Brain microvascular endothelial cell (primary cell): ENCODE results near the gene FOXA3.
A peak's percentile ranks its signal among the peaks of the same experiment; 100 is the strongest.

Experiments
- DNase-seq: peaks from one replicate; pipeline ENCODE4 v3.0.0-alpha.2; 2020
- H3K27ac ChIP-seq: fragments of 250-450 bp; sonication (Bioruptor Pico); 2 replicates; pipeline ENCODE4 v1.5.1; 2020; ENCODE audit warnings: mild to moderate bottlenecking, moderate library complexity
- H3K27me3 ChIP-seq: fragments of 250-450 bp; sonication (Bioruptor Pico); replicated peaks from 2 replicates; pipeline ENCODE4 v1.5.1; 2020; ENCODE audit warnings: mild to moderate bottlenecking
- H3K36me3 ChIP-seq: fragments of 250-450 bp; sonication (Bioruptor Pico); replicated peaks from 2 replicates; pipeline ENCODE4 v1.5.1; 2020; ENCODE audit warnings: mild to moderate bottlenecking
- H3K4me3 ChIP-seq: 2 replicates; pipeline ENCODE4 v1.5.1; 2011; ENCODE audit warnings: low read depth, mild to moderate bottlenecking, control low read depth, low read length, moderate library complexity
- in situ Hi-C: cut with HindIII; loops from 2 replicates; pipeline ENCODE4 v1.10.0; 2017; ENCODE audit warnings: low sequenced_read_pairs, low pct_ligation_motif_present
- TF ChIP-seq, protein P1 (sequence below): IDR thresholded peaks from 2 replicates; pipeline ENCODE4 v1.5.1; 2011; ENCODE audit warnings: low read depth, mild to moderate bottlenecking, moderate library complexity, low read length, control low read depth, inconsistent platforms; ENCODE audit errors: missing control alignments

The FOXA3 gene

DNA sequence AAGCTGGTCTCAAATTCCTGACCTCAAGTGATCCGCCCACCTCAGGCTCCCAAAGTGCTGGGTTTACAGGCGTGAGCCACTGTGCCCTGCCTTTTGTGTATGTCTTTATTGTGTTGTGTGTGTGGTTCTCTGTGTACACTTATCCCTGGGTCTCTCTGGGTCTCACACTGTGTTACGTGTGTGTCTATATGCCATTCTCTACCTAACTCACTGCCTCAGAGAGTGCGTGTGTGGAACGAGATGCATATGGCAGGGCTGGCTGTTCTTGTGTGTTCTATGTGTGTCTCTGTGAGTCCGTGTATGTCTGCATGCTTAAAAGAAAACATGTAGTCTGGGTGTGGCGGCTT lies 10.5 kb downstream of the FOXA3 start:
- no peak overlapping the region for H3K27ac ChIP-seq
- H3K36me3 ChIP-seq, result no peaks in the 10 kb centered on the region
- TF ChIP-seq, protein P1, sequence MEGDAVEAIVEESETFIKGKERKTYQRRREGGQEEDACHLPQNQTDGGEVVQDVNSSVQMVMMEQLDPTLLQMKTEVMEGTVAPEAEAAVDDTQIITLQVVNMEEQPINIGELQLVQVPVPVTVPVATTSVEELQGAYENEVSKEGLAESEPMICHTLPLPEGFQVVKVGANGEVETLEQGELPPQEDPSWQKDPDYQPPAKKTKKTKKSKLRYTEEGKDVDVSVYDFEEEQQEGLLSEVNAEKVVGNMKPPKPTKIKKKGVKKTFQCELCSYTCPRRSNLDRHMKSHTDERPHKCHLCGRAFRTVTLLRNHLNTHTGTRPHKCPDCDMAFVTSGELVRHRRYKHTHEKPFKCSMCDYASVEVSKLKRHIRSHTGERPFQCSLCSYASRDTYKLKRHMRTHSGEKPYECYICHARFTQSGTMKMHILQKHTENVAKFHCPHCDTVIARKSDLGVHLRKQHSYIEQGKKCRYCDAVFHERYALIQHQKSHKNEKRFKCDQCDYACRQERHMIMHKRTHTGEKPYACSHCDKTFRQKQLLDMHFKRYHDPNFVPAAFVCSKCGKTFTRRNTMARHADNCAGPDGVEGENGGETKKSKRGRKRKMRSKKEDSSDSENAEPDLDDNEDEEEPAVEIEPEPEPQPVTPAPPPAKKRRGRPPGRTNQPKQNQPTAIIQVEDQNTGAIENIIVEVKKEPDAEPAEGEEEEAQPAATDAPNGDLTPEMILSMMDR, result no peak
- in situ Hi-C loops, result no loop called here
- no peaks in the 10 kb centered on the region for H3K27me3 ChIP-seq
- H3K4me3 ChIP-seq, result no peak overlapping the region
- DNase-seq, result no peak

DNA sequence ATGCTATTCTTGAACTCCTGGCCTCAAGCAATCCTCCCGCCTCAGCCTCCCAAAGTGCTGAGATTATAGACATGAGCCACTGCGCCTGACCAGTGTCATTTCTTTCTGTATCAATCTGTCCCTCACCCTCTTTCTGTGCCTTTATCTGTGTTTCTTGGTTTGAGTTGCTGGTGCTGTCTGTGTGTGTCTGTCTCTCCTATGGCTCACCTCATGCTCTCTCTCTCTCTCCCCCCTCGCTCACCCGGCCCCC lies 12.0 kb downstream of the FOXA3 start:
- Histone ChIP-seq H3K27ac (no peak overlapping the region), H3K36me3 (no peaks in the 10 kb centered on the region), H3K27me3 (no peaks in the 10 kb centered on the region), H3K4me3 (no peak overlapping the region)
- no peak for DNase-seq
- TF ChIP-seq, protein P1, result no peak
- in situ Hi-C loops, result no loop called here

DNA sequence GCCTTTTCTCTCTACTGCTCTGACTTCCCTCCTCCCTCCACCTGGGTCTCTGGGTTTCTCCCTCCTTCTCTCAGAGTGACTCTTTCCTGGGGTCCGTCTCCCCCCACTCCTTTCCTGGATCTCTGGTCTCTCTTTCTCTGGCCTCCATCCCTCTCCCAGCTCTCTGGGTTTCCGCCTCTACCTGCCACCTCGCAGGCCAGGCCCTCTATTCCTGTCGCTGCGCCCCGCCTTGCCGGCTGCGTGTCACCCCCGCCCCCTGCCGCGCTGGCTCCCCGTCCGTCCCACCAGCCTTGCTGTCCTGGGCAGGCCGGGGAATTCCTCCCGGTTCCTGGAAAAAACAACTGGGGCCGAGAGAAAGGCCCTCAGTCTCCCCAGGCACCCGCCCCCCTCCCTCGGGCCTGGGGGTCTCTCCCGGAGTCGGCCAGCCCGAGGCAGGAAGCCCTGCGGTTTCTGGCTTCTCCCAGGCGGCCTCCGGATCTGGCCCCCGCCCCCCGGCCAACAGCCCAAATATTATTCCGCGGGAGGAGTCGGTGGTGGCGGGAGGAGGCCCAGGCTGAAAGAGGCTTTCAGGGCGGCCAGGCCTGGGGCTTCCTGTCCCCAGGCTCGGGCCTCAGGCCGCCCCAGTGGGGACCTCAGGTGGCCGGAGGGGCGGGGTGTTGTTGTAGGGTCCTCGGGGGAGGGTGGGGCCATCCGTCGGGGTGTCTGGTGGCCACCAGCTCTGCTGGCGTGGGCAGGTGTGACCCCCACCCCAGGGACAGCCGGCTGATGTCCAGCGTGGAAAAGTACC lies 12.5 kb downstream of the FOXA3 start:
- TF ChIP-seq, protein P1, result no peak
- Histone ChIP-seq H3K27ac (peak overlapping the region; percentile 9), H3K4me3 (peak overlapping the region; percentile 20), H3K27me3 (no peaks in the 10 kb centered on the region), H3K36me3 (no peaks in the 10 kb centered on the region)
- peak; percentile 24 for DNase-seq
- in situ Hi-C loops, result no loop called here

DNA sequence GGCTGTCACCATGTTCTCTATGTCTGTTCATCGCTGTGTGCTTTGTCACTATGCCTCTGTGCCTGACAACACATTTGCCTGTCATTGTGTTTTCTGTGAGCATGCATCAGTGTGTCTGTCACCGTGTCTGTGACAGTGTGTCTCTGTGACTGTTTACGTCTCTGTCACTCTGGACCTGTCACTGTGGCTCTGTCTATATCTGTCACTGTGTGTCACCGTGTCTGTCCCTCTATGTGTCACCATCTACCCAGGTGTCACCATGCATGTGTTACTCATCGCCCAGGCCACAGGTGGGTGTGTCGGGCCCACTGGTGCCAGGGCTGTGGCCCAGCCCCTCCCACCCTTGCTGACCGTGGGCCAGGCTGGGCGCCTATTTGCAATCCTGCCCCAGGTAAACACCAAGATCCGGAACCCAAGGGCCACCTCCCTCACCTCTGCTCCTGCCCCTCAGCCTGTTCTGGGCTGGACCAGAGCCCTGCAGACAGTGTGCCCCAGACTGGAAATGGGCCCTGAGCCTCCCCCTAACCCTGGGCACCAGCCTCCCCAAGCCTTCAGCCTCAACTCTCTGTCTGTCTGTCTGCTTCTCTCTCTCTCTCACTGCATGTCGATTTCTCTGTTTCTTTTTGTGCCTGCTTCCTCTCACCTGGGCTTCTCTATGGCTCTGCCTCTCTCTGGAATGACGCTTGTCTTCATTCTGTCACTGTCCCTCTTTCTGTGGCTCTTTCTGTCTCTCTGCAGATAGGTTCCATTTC lies 14.1 kb downstream of the FOXA3 start:
- no peak for DNase-seq
- Histone ChIP-seq H3K27me3 (no peaks in the 10 kb centered on the region), H3K4me3 (no peak overlapping the region), H3K27ac (no peak overlapping the region), H3K36me3 (no peaks in the 10 kb centered on the region)
- TF ChIP-seq, protein P1, result no peak
- in situ Hi-C loops, result no loop called here

DNA sequence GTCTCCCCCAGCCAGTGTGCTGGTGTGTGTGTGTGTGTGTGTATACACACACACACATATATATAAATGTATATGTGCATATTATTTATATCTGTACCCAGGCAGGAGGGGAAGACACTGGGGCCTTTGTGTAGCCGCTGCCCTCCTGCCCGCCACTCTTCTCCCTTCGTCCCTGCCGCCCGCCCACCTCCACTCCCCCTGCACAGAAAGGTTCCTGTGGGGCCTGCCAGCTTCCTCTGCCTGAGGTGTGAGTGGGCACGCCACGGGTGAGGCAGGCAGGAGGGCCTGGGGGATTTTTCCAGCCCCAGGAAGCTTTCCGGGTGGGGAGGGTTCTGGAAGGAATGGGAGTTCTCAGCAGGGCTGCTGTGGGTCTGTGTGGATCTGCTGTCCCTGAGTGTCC lies 14.9 kb downstream of the FOXA3 start:
- H3K4me3 ChIP-seq, result no peak overlapping the region
- no peaks in the 10 kb centered on the region for H3K27me3 ChIP-seq
- no peak overlapping the region for H3K27ac ChIP-seq
- in situ Hi-C loops, result no loop called here
- TF ChIP-seq, protein P1, result no peak
- no peak for DNase-seq
- no peaks in the 10 kb centered on the region for H3K36me3 ChIP-seq
